Cardiac muscle cell (in vitro differentiated cells and primary cell): ENCODE results near the gene ZBTB42. TPM values are rescaled to one million over a fixed set of nuclear protein-coding genes. Genes with fewer than 3 reads are reported as not detected.
A peak's percentile ranks its signal among the peaks of the same experiment; 100 is the strongest.
"Not testable (repeated sequence)": the region's sequence is repeated elsewhere in the genome, so short reads cannot be mapped to it uniquely, and the experiment has no call there.

Experiments used
- DNase-seq, 2 donors: peaks; one replicate each; pipeline versions ENCODE4 v3.0.0 to v3.0.0-alpha.2; 2010 to 2017; ENCODE audit warnings: low read depth in 1 of 2, low spot score in 1 of 2
- H3K27ac ChIP-seq: fragments of 200-600 bp; sonication (generic); 2 replicates; pipeline ENCODE4 v1.5.1; 2016
- H3K27me3 ChIP-seq: fragments of 200-600 bp; sonication (generic); 2 replicates; pipeline ENCODE4 v1.6.0; 2016; ENCODE audit warnings: control low read depth
- H3K36me3 ChIP-seq: fragments of 200-600 bp; sonication (generic); 2 replicates; pipeline ENCODE4 v1.5.1; 2016; ENCODE audit warnings: control low read depth
- H3K4me1 ChIP-seq: fragments of 200-600 bp; sonication (generic); 2 replicates; pipeline ENCODE4 v1.8.1; 2017; ENCODE audit warnings: low read depth, mild to moderate bottlenecking, mixed run types
- H3K4me3 ChIP-seq: fragments of 200-600 bp; sonication (generic); 2 replicates; pipeline ENCODE4 v1.5.1; 2016; ENCODE audit warnings: mild to moderate bottlenecking
- H3K9me3 ChIP-seq: fragments of 200-600 bp; sonication (generic); 2 replicates; pipeline ENCODE4 v1.5.1; 2017; ENCODE audit warnings: low read depth, mild to moderate bottlenecking, control low read depth
- CTCF ChIP-seq: IDR thresholded peaks from 2 replicates; pipeline ENCODE4 v1.5.1; 2012; ENCODE audit warnings: low read depth, mild to moderate bottlenecking, low read length
- polyA plus RNA-seq: library from polyadenylated mRNA; unstranded; fragments of >200 nt; fragmentation: Nextera tagmentation; extraction: Ambion mirVana; gene quantifications from 2 replicates; pipeline ENCODE4 v1.2.1, GENCODE V29; 2016
- total RNA-seq: library from RNA; depleted of rRNA; stranded (reverse); fragments of >200 nt; gene quantifications from 2 replicates; pipeline ENCODE4 v1.2.3, GENCODE V29; 2016

ZBTB42 gene
- total and polyA plus RNA-seq, 2 experiments from 2014 or later = 9.6 to 26.4 TPM

GRCh38 chr14:104805941-104806624 lies 5.2 kb downstream of the ZBTB42 start:
- Histone ChIP-seq H3K4me1 (no peaks in the 10 kb centered on the region), H3K27me3 (no peaks in the 10 kb centered on the region), H3K36me3 (no peaks in the 10 kb centered on the region), H3K4me3 (no peak overlapping the region), H3K9me3 (no peaks in the 10 kb centered on the region), H3K27ac (no peak overlapping the region)
- no peak for DNase-seq
- no peak for TF ChIP-seq CTCF

DNA sequence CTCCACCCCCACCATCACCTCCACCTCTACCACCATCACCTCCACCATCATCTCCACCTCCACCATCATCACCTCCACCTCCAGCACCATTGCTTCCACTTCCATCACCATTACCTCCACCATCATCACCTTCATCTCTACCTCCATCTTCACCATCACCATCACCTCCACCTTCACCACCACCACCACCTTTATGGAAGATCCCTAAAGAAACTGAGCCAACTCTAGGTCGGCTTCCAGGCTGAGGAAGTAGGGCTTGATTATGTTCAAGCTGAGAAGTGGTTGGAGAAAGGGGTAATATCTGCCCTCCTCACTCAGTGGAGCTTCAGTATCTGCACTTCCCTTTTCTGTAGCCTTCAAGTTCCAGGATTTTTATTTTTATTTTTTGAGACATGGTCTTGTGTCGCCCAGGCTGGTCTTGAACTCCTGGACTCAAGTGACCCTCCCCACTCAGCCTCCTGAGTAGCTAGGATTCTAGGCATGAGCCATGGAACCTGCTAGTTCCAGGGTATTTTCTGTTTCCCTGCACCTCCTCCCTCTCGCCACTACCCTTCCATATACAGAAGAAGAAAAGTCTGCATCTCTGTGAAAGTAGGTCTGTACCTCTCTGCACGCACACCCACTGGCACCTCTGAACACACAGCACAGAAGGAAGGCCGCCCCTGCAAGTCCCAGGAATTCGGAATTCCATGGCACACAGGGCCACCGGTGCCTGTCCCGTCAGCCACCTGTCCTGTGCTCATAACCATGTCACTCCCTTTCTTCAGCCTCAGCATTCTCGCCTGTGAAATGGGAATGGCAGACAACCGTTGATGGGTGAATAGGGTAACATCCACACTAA lies 5.9 kb downstream of the ZBTB42 start:
- Histone ChIP-seq H3K36me3 (no peaks in the 10 kb centered on the region), H3K4me3 (no peak overlapping the region), H3K9me3 (no peaks in the 10 kb centered on the region), H3K4me1 (no peaks in the 10 kb centered on the region), H3K27me3 (no peaks in the 10 kb centered on the region), H3K27ac (no peak overlapping the region)
- no peak for TF ChIP-seq CTCF
- no peak for DNase-seq

DNA sequence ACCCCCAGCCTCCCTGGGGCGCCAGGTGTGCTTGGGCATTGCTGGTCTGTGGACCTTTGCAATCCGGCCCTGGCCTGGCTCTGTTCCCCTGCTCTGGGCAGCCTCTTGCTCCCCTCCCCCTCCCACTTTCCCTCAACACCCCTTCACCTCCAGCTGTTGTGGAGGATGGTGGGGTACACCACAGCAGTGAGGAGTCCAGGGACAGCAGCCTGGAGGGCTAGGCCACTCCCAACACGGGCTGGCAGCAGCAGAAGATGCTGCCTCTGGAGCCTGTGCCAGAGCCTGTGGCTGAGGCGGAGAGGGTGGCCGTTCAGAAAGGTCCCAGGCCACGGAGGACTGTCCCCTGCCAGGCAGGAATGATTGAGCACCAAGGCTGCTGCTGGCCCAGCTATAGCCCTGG lies 7.6 kb downstream of the ZBTB42 start:
- Histone ChIP-seq H3K9me3 (no peaks in the 10 kb centered on the region), H3K27me3 (no peaks in the 10 kb centered on the region), H3K4me1 (no peaks in the 10 kb centered on the region), H3K4me3 (no peak overlapping the region), H3K27ac (no peak overlapping the region), H3K36me3 (no peaks in the 10 kb centered on the region)
- no peak for TF ChIP-seq CTCF
- DNase-seq = no peak

DNA sequence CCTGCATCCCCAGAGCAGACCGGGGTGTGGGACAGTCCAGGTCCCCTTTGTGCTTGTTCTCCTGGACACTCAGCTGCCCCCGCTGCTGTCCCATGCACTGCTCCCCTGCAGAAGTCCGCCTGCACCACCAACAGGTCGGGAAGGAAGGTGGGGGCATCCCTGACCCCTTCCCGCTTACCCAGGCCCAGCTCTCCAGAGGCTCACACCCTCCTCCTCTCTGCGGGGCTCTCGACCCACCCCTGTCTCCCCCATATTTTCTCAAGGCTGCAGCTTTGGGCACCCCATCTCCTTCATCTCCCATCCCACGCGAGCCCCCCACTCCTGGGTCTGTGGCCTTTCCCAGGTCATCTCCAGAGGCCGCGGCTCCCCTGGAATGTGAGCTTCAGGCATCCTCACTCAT lies 9.4 kb downstream of the ZBTB42 start:
- Histone ChIP-seq H3K4me3 (no peak overlapping the region), H3K36me3 (no peaks in the 10 kb centered on the region), H3K9me3 (no peaks in the 10 kb centered on the region), H3K4me1 (no peaks in the 10 kb centered on the region), H3K27me3 (no peaks in the 10 kb centered on the region), H3K27ac (no peak overlapping the region)
- no peak for TF ChIP-seq CTCF
- DNase-seq = no peak

DNA sequence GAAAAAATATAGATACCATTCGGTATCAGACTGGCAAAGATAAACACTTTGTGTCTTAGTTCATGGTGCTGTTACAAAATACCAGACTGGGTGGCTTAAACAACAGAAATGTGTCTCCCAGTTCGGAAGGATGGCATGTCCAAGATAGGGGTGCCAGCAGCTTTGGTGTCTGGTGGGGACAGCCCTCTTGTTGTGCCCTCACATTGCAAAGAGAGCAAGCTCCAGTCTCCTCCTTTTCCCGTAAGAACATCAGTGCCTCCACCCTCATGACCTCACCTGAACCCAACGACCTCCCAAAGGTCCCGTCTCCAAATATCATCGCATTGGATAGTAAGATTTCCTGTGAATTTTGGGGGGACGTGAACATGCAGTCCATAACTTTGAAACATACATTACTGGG lies 12.4 kb downstream of the ZBTB42 start:
- DNase-seq = no peak
- no peaks in the 10 kb centered on the region for H3K9me3 ChIP-seq
- no peak overlapping the region for H3K4me3 ChIP-seq
- no peak overlapping the region for H3K27ac ChIP-seq
- no peaks in the 10 kb centered on the region for H3K27me3 ChIP-seq
- TF ChIP-seq CTCF = no peak
- no peaks in the 10 kb centered on the region for H3K36me3 ChIP-seq
- H3K4me1 ChIP-seq = peaks cover 8% of the 10 kb centered on the region

- H3K27me3 ChIP-seq, H3K36me3 ChIP-seq, DNase-seq, H3K9me3 ChIP-seq, H3K4me1 ChIP-seq: not testable (repeated sequence)
- Histone ChIP-seq H3K4me3 (peak overlapping the region; percentile 77), H3K27ac (peak overlapping the region; percentile 90)
These were observed 13.8 kb downstream of the ZBTB42 start for GRCh38 chr14:104814701-104815100.
